ENCODE results near the gene GOLGA8B.

The GOLGA8B gene

DNA sequence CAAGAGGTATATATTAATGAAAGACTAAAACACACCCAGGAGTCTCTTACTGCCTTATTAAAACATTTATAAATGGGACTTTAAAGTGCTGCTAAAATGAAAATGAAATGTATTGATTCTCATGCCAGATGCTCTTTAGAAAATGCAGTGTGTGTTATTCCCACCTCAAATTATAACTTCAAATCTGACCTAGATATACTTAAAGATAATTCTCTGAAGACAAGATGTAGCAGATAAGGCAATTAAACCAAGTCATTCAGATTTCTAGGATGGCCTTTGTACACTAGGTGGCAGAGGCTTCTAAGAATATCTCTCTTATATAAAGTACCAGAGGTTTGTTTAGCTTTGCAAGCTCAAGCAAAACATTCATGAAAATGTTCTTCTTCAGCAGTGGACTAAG, 26.9 kb upstream of the GOLGA8B start:
- no peaks in the 10 kb centered on the region for H3K4me1 ChIP-seq (ENCODE audit: control insufficient read depth, insufficient read depth, low read length)
- H3K27me3 ChIP-seq (ENCODE audit: control insufficient read depth, insufficient read depth, low read length): no peaks in the 10 kb centered on the region
- H3K9ac ChIP-seq (ENCODE audit: low read depth, low read length): no peak overlapping the region

DNA sequence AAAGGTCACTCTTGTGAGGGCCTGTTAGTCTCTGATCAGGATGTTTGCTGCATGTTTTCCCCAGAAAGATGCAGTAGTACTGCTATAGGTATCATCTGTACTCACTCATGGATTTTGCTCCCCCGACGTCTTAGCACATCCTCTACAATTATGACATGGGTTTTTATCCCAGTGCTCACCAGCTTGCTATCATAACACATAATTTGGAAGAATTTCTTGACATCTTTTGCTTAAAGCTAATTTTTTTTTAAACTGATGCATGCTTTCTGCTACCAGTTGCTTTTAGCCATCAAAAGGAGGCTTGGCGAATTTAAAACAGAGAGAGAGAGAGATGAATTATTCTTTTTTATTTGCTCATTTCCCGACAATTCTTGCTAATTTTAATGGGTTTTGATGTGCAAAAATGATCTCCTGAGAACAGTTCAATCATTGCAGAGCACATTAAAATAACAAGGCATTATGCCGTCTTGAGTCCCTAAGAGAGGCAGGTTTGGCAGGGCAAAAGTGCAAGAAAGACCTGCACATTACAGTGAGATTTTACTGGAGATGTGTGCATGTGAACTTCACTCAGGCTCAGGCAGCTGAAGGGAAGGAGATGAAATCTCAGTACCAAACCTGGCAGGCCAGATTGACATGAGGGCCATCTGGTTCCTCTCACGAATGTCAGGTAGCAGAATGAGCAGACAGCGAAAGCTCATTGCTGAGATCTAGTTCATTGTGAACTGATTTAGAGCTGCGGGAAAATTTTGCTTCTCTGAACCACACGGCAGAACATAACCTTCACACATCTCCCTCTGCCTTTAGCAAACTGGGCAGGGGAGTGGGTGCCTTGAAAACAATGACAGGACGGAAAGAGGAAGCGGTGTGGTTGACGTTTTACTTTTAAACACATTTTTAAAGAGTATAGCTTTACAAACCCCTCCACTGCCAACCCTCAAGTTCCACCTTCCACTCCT, 25.9 kb upstream of the GOLGA8B start:
- Histone ChIP-seq H3K9ac (ENCODE audit: low read depth, low read length) (no peak overlapping the region), H3K9me3 (ENCODE audit: control insufficient read depth, insufficient read depth, low read length) (no peaks in the 10 kb centered on the region), H3K36me3 (ENCODE audit: control insufficient read depth, insufficient read depth, low read length) (no peaks in the 10 kb centered on the region), H3K27me3 (ENCODE audit: control insufficient read depth, insufficient read depth, low read length) (no peaks in the 10 kb centered on the region), H3K4me3 (ENCODE audit: low read depth, low read length) (no peak overlapping the region), H3K4me1 (ENCODE audit: control insufficient read depth, insufficient read depth, low read length) (no peaks in the 10 kb centered on the region)

More for the DNA sequence above, 26.9 kb upstream of the GOLGA8B start:
- Histone ChIP-seq H3K4me3 (ENCODE audit: low read depth, low read length) (no peak overlapping the region), H3K9me3 (ENCODE audit: control insufficient read depth, insufficient read depth, low read length) (no peaks in the 10 kb centered on the region), H3K36me3 (ENCODE audit: control insufficient read depth, insufficient read depth, low read length) (no peaks in the 10 kb centered on the region)

DNA sequence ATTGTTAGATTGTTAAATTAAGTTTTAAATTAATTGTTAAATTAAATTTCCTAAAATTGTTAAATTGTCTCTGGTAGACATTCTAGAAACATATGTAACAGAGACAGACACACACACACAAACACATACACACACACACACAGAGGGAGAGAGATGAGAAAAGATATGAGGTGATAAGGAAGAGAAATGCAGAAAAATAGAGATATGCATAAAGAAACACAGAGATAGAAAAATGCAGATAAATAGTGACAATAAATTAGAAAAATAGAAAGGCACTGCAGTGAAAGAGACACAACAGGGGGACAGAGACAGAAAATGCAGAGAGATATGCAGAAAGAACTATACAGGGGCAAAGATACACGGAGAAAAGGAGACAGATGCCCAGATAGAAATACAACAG, 25.1 kb upstream of the GOLGA8B start:
- H3K4me3 ChIP-seq (ENCODE audit: low read depth, low read length): no peak overlapping the region
- no peak overlapping the region for H3K9ac ChIP-seq (ENCODE audit: low read depth, low read length)
- H3K27me3 ChIP-seq (ENCODE audit: control insufficient read depth, insufficient read depth, low read length): no peaks in the 10 kb centered on the region
- H3K36me3 ChIP-seq (ENCODE audit: control insufficient read depth, insufficient read depth, low read length): no peaks in the 10 kb centered on the region
- H3K4me1 ChIP-seq (ENCODE audit: control insufficient read depth, insufficient read depth, low read length): no peaks in the 10 kb centered on the region
- H3K9me3 ChIP-seq (ENCODE audit: control insufficient read depth, insufficient read depth, low read length): no peaks in the 10 kb centered on the region

DNA sequence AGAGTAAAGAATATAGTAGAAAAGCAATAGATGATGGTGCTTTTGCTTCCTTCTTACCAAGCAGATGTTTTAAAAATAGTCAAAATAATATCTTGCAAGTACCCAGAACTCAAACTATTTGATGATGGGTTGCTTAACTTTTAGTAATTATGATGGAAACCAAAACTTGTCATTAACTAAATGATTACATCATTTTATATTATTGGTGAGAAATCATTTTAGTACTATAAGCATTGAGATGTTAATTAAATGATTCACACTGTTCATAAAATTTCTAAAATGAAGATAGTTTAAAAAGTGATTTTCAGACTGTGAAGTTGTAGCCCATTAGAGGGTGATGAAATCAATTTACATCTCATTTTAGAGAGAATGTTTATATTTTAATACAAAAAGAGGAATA, 24.4 kb upstream of the GOLGA8B start:
- Histone ChIP-seq H3K9ac (ENCODE audit: low read depth, low read length) (no peak overlapping the region), H3K9me3 (ENCODE audit: control insufficient read depth, insufficient read depth, low read length) (no peaks in the 10 kb centered on the region), H3K4me1 (ENCODE audit: control insufficient read depth, insufficient read depth, low read length) (no peaks in the 10 kb centered on the region), H3K4me3 (ENCODE audit: low read depth, low read length) (no peak overlapping the region), H3K36me3 (ENCODE audit: control insufficient read depth, insufficient read depth, low read length) (no peaks in the 10 kb centered on the region), H3K27me3 (ENCODE audit: control insufficient read depth, insufficient read depth, low read length) (no peaks in the 10 kb centered on the region)

DNA sequence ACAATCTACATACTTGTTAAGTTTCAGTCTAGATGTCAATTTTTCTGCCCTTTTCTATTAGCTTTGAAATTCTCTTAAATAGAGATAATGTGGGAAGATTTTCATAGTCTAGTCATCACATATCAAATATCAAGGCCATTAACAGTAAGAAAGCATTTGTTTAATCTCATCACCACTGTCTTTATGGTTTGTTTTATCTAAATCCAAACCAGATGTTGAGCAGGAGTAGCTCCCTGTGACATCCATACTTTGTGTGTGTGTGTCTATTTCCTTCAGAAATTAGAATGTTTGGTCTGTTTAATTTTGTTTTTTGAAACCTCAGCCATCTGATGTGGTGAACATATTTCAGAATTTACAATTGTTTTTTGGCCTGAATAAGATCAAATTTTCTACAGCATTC, 23.1 kb upstream of the GOLGA8B start:
- Histone ChIP-seq H3K9me3 (ENCODE audit: control insufficient read depth, insufficient read depth, low read length) (no peaks in the 10 kb centered on the region), H3K4me3 (ENCODE audit: low read depth, low read length) (no peak overlapping the region), H3K9ac (ENCODE audit: low read depth, low read length) (no peak overlapping the region), H3K4me1 (ENCODE audit: control insufficient read depth, insufficient read depth, low read length) (no peaks in the 10 kb centered on the region), H3K27me3 (ENCODE audit: control insufficient read depth, insufficient read depth, low read length) (no peaks in the 10 kb centered on the region), H3K36me3 (ENCODE audit: control insufficient read depth, insufficient read depth, low read length) (no peaks in the 10 kb centered on the region)

DNA sequence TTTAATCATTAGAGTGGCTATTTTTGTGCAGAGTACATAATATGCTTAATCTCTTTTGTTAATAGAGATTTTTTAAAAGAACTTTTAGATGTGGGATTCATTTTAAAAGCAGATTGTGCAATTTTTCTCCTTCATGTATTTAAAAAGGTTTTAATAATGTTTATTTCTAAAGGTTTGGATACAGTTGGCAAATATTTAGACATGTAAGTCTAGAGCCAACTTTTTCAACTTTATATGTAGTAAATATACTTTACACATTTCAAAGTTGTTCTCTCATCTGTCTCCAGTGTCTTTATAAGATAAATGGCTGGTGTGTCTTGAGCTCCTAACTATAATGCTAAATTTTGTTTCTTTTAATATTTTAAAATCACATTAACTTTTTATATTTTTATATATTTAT, 22.7 kb upstream of the GOLGA8B start:
- H3K9me3 ChIP-seq (ENCODE audit: control insufficient read depth, insufficient read depth, low read length): no peaks in the 10 kb centered on the region
- no peak overlapping the region for H3K4me3 ChIP-seq (ENCODE audit: low read depth, low read length)
- no peaks in the 10 kb centered on the region for H3K4me1 ChIP-seq (ENCODE audit: control insufficient read depth, insufficient read depth, low read length)
- H3K27me3 ChIP-seq (ENCODE audit: control insufficient read depth, insufficient read depth, low read length): no peaks in the 10 kb centered on the region
- no peak overlapping the region for H3K9ac ChIP-seq (ENCODE audit: low read depth, low read length)
- H3K36me3 ChIP-seq (ENCODE audit: control insufficient read depth, insufficient read depth, low read length): no peaks in the 10 kb centered on the region

DNA sequence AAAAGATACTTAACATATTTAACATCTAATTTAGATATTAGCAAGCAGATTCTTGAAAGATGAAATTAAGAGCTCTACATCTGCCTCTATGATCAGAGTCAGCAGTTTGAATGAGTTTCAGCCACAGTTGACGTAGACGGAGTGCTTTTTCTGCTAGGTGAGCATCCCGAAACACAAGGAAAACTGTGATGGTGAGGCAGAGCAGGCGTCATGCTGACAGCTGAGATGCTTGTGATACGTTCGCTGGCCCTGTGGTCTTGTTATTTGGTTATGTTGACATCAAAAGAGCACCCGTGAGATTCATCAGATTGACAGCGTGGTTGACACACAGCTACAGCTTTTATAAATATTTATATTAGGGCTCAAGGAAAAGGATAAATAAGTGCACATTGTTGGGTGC, 19.6 kb upstream of the GOLGA8B start:
- Histone ChIP-seq H3K36me3 (ENCODE audit: control insufficient read depth, insufficient read depth, low read length) (no peaks in the 10 kb centered on the region), H3K9ac (ENCODE audit: low read depth, low read length) (no peak overlapping the region), H3K27me3 (ENCODE audit: control insufficient read depth, insufficient read depth, low read length) (no peaks in the 10 kb centered on the region), H3K9me3 (ENCODE audit: control insufficient read depth, insufficient read depth, low read length) (no peaks in the 10 kb centered on the region), H3K4me3 (ENCODE audit: low read depth, low read length) (no peak overlapping the region), H3K4me1 (ENCODE audit: control insufficient read depth, insufficient read depth, low read length) (no peaks in the 10 kb centered on the region)

DNA sequence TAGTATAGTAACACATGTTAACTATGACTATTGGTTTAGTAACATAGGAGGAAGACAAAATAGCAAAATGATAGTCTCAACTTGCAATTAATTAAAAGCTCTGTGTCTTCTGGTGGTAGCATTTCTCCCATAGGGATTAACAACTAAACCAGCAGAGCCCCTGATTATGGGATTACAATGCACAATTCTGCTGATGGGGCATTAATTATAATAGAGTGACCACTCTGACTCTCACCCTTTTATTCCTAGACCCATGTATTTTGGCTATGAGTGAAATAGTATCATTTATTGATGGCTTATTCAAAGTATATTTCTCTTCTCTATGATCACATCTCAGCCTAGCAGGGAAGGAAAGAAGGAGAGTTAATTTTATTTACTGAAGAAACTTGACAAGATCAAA, 17.5 kb upstream of the GOLGA8B start:
- Histone ChIP-seq H3K36me3 (ENCODE audit: control insufficient read depth, insufficient read depth, low read length) (no peaks in the 10 kb centered on the region), H3K27me3 (ENCODE audit: control insufficient read depth, insufficient read depth, low read length) (no peaks in the 10 kb centered on the region), H3K9ac (ENCODE audit: low read depth, low read length) (no peak overlapping the region), H3K4me1 (ENCODE audit: control insufficient read depth, insufficient read depth, low read length) (no peaks in the 10 kb centered on the region), H3K9me3 (ENCODE audit: control insufficient read depth, insufficient read depth, low read length) (no peaks in the 10 kb centered on the region), H3K4me3 (ENCODE audit: low read depth, low read length) (no peak overlapping the region)

DNA sequence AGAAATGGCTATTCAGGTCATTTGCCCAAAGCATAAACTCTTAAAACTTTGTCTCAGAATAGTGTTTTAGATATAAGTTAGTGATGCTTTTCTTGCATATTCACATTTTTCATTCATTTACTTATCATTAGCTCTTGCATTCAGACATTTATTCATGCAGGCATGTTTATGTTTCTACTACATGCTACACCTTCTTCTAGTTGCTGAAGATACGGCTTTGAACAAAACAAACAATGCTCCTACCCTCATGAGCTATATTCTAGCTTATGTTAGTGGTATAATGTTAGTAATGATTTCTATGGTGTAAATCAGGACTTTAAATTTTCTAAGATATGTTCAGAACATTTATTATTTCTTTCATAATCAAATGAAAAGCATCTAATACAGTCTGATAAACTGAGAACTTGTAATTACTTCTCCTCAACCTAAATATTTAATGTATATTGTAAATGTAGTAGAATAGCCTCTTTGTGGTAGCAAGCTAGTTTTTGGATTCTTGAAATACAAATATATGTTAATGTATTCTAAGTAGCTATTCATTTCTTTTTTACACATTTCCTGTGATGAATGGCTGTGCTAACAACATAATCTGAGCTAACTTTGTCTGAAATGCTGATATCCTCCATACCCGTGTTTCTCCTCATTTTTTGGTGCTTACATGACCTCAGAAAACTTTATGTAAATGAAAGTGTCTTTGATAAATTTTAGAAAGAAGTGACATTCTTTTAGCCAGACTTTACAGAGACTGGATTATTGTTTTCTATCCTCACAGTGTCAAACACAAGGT, 15.5 kb upstream of the GOLGA8B start:
- Histone ChIP-seq H3K36me3 (ENCODE audit: control insufficient read depth, insufficient read depth, low read length) (no peaks in the 10 kb centered on the region), H3K9ac (ENCODE audit: low read depth, low read length) (no peak overlapping the region), H3K4me3 (ENCODE audit: low read depth, low read length) (no peak overlapping the region), H3K9me3 (ENCODE audit: control insufficient read depth, insufficient read depth, low read length) (no peaks in the 10 kb centered on the region), H3K27me3 (ENCODE audit: control insufficient read depth, insufficient read depth, low read length) (no peaks in the 10 kb centered on the region), H3K4me1 (ENCODE audit: control insufficient read depth, insufficient read depth, low read length) (no peaks in the 10 kb centered on the region)

DNA sequence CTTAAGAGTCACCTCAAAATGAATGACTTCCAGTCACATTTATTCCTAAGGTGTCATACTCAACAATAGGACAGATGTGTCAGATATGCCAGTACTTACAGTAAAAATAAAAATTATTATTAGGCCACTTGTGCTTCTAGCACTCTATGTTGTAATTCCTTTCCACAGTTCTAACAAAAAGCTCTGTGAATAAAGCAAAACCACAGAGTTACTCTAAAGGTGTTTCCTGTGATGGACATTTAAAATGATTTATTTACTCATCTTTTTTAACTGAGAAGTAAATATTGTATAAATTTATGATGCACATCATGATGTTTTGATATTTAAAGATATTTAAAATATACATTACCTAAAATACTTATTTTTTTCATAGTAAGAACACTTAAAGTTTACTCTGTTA, 13.9 kb upstream of the GOLGA8B start:
- H3K9ac ChIP-seq (ENCODE audit: low read depth, low read length): no peak overlapping the region
- H3K4me3 ChIP-seq (ENCODE audit: low read depth, low read length): no peak overlapping the region
- no peaks in the 10 kb centered on the region for H3K27me3 ChIP-seq (ENCODE audit: control insufficient read depth, insufficient read depth, low read length)
- H3K4me1 ChIP-seq (ENCODE audit: control insufficient read depth, insufficient read depth, low read length): no peaks in the 10 kb centered on the region
- no peaks in the 10 kb centered on the region for H3K9me3 ChIP-seq (ENCODE audit: control insufficient read depth, insufficient read depth, low read length)
- no peaks in the 10 kb centered on the region for H3K36me3 ChIP-seq (ENCODE audit: control insufficient read depth, insufficient read depth, low read length)

DNA sequence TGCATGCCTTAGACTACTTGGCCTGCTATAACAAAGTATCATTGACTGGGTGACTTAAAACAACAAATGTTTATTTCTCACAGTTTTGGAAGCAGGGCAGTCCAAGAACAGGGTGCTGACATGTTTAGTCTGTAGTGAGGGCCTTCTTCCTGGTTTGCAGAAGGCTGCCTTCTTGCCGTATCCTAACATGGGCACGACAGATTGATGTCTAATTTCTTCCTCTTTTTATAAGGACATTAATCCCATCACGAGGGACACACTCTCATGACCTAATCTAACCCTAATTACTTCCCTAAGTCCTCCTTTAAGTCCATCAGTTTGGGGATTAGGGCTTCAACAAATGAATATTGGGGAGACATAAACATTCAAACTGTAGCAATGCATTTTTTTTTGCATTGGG, 10.9 kb upstream of the GOLGA8B start:
- Histone ChIP-seq H3K9me3 (ENCODE audit: control insufficient read depth, insufficient read depth, low read length) (no peaks in the 10 kb centered on the region), H3K36me3 (ENCODE audit: control insufficient read depth, insufficient read depth, low read length) (no peaks in the 10 kb centered on the region), H3K4me1 (ENCODE audit: control insufficient read depth, insufficient read depth, low read length) (no peaks in the 10 kb centered on the region), H3K4me3 (ENCODE audit: low read depth, low read length) (no peak overlapping the region), H3K27me3 (ENCODE audit: control insufficient read depth, insufficient read depth, low read length) (no peaks in the 10 kb centered on the region), H3K9ac (ENCODE audit: low read depth, low read length) (no peak overlapping the region)

DNA sequence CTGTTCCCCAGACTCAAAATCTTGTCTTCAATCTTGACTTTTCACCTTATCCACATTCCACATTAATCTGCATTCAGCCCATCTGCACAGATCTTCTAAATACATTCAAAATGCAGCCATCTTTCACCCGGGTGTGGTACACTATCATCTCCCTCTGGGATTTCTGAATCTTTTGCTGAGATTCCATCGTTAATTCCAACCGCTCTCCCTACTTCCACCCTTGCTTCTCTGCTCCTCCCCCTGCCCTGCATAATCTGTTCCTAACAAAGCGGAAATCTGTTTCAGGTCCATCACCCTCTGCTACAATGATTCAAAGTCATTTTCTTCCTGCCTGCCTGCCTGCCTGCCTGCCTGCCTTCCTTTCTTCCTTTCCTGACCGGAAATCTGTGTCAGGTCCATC, 7.9 kb upstream of the GOLGA8B start:
- Histone ChIP-seq H3K36me3 (ENCODE audit: control insufficient read depth, insufficient read depth, low read length) (no peaks in the 10 kb centered on the region), H3K4me3 (ENCODE audit: low read depth, low read length) (no peak overlapping the region), H3K4me1 (ENCODE audit: control insufficient read depth, insufficient read depth, low read length) (no peaks in the 10 kb centered on the region), H3K9me3 (ENCODE audit: control insufficient read depth, insufficient read depth, low read length) (no peaks in the 10 kb centered on the region), H3K27me3 (ENCODE audit: control insufficient read depth, insufficient read depth, low read length) (no peaks in the 10 kb centered on the region), H3K9ac (ENCODE audit: low read depth, low read length) (no peak overlapping the region)
